Measurements from ENCODE around the gene F13A1. TPM values are rescaled to one million over a fixed set of nuclear protein-coding genes. Genes with fewer than 3 reads are reported as not detected.

F13A1 gene
- total RNA-seq, 1 donor from 2014 or later, result 58.4 TPM

DNA sequence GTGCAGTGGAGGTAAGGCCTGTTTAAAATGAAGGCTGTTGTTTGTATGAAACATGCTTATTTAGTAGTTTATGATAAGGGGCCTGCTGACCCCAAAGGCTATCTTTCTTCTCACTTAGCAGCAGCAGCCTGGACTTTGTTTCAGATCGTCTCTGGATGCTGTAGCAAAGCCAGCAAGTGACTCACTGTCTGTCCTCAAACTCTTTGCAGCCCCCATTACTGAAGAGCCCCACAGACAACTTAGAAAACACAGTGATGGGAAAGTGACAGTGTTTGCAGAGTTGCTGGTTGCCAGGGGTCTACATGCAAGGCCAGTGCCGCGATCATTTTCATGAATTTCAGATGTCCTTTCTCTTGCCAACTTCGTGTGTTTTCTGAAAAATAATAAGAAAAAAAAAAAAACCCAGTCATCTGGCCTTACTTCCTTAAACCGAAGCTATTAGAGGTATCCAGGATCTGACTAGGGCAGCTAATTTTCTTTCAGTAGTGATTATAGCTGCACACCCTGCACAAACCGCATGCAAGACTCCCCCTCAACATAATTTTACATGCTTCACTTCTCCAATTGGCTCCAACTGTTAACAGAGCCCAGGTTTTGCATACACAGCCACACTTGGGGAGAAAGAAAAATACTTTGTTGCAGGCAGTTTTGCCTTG lies 11.6 kb upstream of the F13A1 start:
- H3K36me3 ChIP-seq, result no peaks in the 10 kb centered on the region
- TF ChIP-seq POLR2A (IDR thresholded peaks at IDR 0.05) (no peak), POLR2AphosphoS5 (IDR thresholded peaks at IDR 0.05; ENCODE audit: insufficient read depth in 1 of 2, low read depth in 1 of 2) (no peak), CTCF (IDR thresholded peaks at IDR 0.05) (no peak)
- H3K4me3 ChIP-seq, result no peak overlapping the region
- intact Hi-C loops (cut with DNase I), result no loop called here
- no peak for DNase-seq (ENCODE audit: extremely low spot score in 2 of 2)
- no peaks in the 10 kb centered on the region for H3K27me3 ChIP-seq
- H3K4me1 ChIP-seq, result no peaks in the 10 kb centered on the region
- no peaks in the 10 kb centered on the region for H3K9me3 ChIP-seq
- H3K27ac ChIP-seq, result no peak overlapping the region

GRCh38 chr6:6331393-6331792 lies 10.9 kb upstream of the F13A1 start:
- TF ChIP-seq POLR2A (IDR thresholded peaks at IDR 0.05) (no peak), POLR2AphosphoS5 (IDR thresholded peaks at IDR 0.05; ENCODE audit: insufficient read depth in 1 of 2, low read depth in 1 of 2) (no peak), CTCF (IDR thresholded peaks at IDR 0.05) (no peak)
- intact Hi-C loops (cut with DNase I), result no loop called here

GRCh38 chr6:6330407-6330806 lies 9.9 kb upstream of the F13A1 start:
- no peak overlapping the region for H3K27ac ChIP-seq

More at GRCh38 chr6:6331393-6331792, 10.9 kb upstream of the F13A1 start:
- H3K36me3 ChIP-seq, result no peaks in the 10 kb centered on the region
- no peaks in the 10 kb centered on the region for H3K27me3 ChIP-seq
- no peak for DNase-seq (ENCODE audit: extremely low spot score in 2 of 2)
- H3K27ac ChIP-seq, result no peak overlapping the region
- H3K9me3 ChIP-seq, result no peaks in the 10 kb centered on the region
- no peak overlapping the region for H3K4me3 ChIP-seq
- no peaks in the 10 kb centered on the region for H3K4me1 ChIP-seq

GRCh38 chr6:6328451-6328850 lies 8.0 kb upstream of the F13A1 start:
- Histone ChIP-seq H3K36me3 (no peaks in the 10 kb centered on the region), H3K27ac (no peak overlapping the region), H3K4me3 (no peak overlapping the region), H3K9me3 (no peaks in the 10 kb centered on the region), H3K4me1 (no peaks in the 10 kb centered on the region), H3K27me3 (no peaks in the 10 kb centered on the region)
- no peak for TF ChIP-seq POLR2A (IDR thresholded peaks at IDR 0.05)
- TF ChIP-seq POLR2AphosphoS5 (IDR thresholded peaks at IDR 0.05; ENCODE audit: insufficient read depth in 1 of 2, low read depth in 1 of 2), result no peak
- TF ChIP-seq CTCF (IDR thresholded peaks at IDR 0.05), result no peak
- DNase-seq (ENCODE audit: extremely low spot score in 2 of 2), result no peak
- intact Hi-C loops (cut with DNase I), result loop anchor here (10.0 kb wide), 1 partner anchor 874 kb away; no protein-coding TSS in a partner anchor

More at GRCh38 chr6:6330407-6330806, 9.9 kb upstream of the F13A1 start:
- no peak for DNase-seq (ENCODE audit: extremely low spot score in 2 of 2)
- Histone ChIP-seq H3K9me3 (no peaks in the 10 kb centered on the region), H3K4me1 (no peaks in the 10 kb centered on the region), H3K27me3 (no peaks in the 10 kb centered on the region), H3K4me3 (no peak overlapping the region), H3K36me3 (no peaks in the 10 kb centered on the region)
- no peak for TF ChIP-seq POLR2A (IDR thresholded peaks at IDR 0.05)
- TF ChIP-seq POLR2AphosphoS5 (IDR thresholded peaks at IDR 0.05; ENCODE audit: insufficient read depth in 1 of 2, low read depth in 1 of 2), result no peak
- no peak for TF ChIP-seq CTCF (IDR thresholded peaks at IDR 0.05)
- intact Hi-C loops (cut with DNase I), result no loop called here

GRCh38 chr6:6323352-6323751 lies 2.9 kb upstream of the F13A1 start:
- H3K4me1 ChIP-seq, result no peaks in the 10 kb centered on the region
- H3K27ac ChIP-seq, result no peak overlapping the region
- no peak for TF ChIP-seq POLR2A (IDR thresholded peaks at IDR 0.05)
- no peak overlapping the region for H3K4me3 ChIP-seq
- H3K9me3 ChIP-seq, result no peaks in the 10 kb centered on the region
- no peaks in the 10 kb centered on the region for H3K36me3 ChIP-seq
- H3K27me3 ChIP-seq, result no peaks in the 10 kb centered on the region
- no peak for DNase-seq (ENCODE audit: extremely low spot score in 2 of 2)
- intact Hi-C loops (cut with DNase I), result loop anchor here (10.0 kb wide), 1 partner anchor 869 kb away; no protein-coding TSS in a partner anchor

All from vagina (tissue), 2 donors.